Jurkat, Clone E6-1 (cell line): ENCODE data around the gene TOX3.

Experiments
- DNase-seq: peaks from one replicate; pipeline ENCODE4 v3.0.0-alpha.2; 2011; ENCODE audit warnings: low read depth, low spot score
- H3K4me3 ChIP-seq: 2 replicates; pipeline ENCODE4 v1.5.1; 2011; ENCODE audit warnings: mild to moderate bottlenecking, low read length, control low read depth, moderate library complexity

Gene TOX3

DNA sequence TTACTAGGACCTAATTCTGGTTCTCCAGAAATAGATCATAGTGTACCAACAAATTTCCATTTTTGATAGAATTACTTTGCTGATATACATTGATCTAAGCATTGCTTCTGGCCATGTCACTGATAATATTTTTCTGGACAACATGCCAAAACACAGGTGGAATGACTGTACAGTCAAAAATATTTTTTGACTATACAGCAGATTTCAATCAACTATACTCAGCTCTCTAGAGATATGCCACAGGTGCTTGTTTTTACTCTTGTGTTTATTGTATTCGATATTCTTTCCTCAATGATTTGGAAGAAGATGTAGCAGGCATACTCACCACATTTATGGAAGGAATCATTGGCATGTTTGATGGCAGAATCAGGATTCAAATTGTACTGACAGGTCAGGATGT, 21.6 kb upstream of the TOX3 start:
- no peak for DNase-seq
- H3K4me3 ChIP-seq: no peak overlapping the region

DNA sequence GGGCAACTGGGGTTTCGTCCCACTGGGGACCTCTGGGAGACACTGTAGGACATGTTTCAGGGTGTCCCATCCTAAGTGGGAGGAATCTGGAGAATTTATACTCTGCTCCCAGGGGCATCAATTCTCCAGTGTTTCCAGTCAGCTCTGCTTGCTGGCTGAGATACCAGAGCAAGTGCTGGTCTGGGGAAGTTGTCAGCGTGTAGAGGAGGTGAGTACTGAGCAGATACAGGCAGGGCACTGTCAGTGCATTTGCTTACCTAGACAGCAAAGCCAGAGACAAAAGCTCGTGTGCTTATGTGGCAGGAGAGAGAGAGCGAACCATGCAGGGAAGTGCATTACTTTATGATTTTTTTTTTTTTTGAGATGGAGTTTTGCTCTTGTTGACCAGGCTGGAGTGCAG, 20.2 kb upstream of the TOX3 start:
- no peak for DNase-seq
- H3K4me3 ChIP-seq: no peak overlapping the region

DNA sequence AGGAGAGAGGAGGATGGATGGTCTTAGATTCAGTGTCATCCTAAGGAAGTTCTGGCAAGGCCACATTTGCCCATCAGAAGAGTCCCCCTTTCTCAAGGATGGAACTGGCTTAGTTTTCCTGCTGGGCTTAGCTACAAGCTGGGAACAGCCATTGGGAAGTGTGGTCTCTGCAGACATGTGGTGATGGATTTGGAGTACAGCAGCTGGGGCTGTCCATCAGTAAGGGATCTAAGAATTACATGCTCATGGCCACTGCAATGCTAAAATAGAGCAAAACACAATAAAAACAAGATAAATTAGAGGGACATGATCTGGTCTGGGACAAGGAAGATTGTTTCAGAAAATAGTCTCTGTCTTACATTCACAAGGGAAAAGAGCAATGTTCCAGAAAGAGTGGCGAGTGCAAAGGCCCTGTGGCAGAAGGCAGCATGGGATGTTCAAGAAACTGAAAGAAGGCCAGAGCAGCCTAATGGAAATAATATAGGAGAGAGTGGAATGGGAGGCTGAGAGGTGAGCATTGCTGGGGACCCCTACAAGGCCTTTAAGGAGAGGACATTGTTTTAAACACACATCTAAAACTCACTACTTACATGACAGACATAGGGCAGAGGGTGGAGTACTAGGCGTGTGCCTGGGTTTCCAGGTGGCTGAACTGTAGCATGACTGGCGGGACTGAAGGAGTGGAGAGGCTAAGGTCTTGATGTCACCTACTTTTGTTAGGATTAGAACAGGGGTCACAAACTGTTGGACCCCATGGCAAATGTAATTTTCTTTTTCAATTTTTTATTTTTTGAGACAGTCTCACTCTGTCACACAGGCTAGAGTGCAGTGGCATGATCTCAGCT, 17.0 kb upstream of the TOX3 start:
- no peak overlapping the region for H3K4me3 ChIP-seq
- no peak for DNase-seq

DNA sequence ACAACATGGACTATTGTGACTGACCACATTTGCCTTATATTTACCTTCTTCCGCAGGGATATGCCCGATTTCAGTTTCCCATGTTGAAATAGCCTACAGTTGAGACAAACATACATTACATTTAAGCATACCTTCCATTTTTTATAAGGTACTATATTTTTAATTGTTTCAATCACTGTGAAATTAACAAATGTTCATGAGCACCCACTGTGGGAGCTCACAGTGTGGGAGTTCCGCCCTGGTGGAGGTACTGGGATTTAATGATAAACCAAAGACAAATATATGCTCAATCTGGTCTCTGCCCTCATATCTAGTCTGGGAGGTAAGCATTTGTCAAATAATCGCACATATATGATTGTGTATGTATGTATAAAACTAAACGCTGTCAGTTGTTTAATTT, 15.8 kb upstream of the TOX3 start:
- no peak overlapping the region for H3K4me3 ChIP-seq
- no peak for DNase-seq

DNA sequence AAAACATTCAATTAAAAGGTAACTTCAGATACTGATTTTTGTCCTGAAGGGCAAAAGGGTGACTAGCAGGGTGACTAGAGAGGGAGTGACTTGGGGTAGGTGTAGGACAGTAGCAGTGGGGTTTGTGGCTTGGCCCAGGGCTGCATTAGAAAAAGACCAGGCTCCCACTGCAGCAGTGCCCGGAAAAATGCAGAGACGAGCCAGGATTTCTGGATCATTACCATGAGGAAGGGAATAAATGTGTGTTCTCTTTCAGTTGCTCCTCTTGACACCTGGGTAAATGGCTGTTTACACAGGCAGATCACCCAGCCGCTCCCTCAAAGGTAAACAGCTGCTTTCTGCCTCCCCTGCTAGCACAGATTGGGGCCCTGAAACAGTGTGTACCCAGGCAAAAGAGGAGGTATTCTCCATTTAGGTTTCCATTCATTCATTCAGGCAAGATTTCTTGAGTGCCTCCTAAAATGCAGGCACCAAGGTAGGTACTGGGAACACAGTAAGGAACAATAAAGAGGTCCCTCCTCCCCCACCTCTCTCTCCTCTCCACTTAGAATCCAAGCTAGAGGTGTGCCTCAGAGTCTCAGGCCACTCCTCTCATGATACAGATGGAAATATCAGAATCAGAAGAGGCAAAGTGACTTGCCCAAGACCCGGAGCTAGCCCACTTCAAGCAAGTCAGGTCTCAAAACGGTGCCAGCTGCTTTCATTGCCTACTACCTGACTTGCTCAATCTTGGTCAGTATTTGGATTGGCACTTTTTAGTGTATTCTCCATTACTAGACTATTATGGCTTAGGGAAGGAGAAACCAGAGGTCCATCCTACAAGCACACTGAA, 15.2 kb upstream of the TOX3 start:
- DNase-seq: no peak
- no peak overlapping the region for H3K4me3 ChIP-seq

DNA sequence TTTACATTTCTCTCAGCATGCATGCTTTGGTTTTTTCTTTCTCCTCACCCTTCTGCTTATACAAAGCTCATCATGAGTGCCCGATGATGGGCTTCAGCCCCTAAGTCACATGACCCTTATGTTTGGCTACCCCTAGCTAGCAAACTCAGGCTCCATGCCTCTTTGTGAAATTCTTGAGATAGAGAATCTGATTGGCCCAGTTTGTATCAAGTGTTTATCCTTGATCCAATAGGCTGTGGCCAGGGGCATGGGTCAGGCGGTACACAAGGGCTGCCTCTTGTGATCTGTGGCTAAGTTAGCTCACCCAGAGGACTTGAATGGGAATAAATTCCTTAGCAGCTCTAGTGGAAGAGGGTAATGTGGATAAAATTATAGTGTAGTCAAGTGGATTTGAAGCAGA, 11.5 kb upstream of the TOX3 start:
- no peak overlapping the region for H3K4me3 ChIP-seq
- DNase-seq: no peak

DNA sequence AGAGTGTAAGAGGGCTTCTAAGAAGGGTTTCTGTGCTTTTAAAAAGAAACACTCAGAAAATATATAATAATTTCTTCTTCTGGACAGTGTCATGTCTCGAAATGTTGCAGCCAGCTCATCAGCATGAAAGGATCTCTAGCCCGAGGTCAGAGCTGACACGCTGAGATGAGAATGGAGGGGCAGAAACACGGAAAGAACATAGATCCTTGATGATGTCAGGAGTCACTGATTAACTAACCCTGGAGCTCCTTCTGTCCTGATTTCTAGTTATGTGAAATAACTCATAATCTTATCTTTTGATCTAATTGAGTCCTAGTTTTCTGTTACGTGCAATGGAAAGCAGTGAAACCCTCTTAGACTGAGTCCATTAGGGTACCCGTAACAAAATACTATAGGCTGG, 10.3 kb upstream of the TOX3 start:
- H3K4me3 ChIP-seq: no peak overlapping the region
- DNase-seq: no peak

DNA sequence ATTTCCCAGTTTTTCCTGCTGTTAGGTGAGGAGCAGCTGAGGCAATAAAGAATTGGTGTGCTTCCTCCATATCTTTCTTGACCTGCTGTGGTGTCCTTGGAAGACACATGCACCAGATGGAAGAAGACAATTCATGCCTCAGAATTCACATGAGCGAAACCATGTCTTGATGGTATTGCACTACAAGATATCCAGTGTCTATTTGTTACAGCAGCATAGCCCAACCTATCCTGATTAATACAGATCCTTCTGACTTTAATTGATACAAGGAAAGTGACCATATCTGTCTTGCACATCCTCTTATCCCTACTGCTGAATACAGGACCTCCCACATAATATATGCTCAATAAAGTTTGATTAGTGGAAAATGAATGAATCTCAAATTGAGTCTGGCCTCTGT, 9.1 kb upstream of the TOX3 start:
- no peak for DNase-seq
- H3K4me3 ChIP-seq: no peak overlapping the region

DNA sequence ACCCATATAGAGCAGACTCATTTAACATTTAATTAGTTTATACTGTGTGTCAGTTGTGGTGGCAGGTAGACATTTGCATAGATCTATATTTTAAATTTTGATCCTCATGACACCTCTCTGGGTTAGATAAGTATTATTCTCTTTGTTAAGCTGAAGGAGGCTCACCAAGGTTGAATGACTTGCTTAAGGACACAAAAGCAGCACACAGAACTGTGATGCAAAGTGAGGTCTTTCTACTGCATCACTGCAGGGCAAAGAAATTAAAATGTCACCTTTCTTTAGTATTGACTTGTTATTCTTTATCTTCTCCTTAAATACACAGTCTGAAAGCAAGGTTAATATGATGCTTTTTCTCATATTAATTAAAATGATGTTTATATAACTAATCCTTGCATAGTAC, 8.6 kb upstream of the TOX3 start:
- no peak overlapping the region for H3K4me3 ChIP-seq
- DNase-seq: no peak

DNA sequence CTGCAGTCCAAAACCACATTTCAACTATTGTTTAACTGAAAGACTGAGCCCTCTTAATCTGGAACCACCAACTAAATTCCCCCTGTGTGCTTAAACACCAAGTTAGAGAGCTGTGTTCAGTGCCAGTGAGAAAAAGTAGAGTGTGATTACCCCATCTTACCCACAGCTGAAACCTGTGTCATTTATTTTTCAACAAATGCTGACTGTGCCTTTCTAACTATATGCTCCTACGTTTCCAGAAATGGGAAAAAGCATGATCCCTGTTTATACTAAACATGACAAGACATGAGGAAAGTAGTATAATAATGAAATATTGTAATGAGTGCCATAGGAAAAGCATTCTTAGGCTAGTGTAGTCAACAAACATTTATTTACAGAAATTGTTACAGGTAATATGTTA, 7.4 kb upstream of the TOX3 start:
- H3K4me3 ChIP-seq: no peak overlapping the region
- DNase-seq: no peak

DNA sequence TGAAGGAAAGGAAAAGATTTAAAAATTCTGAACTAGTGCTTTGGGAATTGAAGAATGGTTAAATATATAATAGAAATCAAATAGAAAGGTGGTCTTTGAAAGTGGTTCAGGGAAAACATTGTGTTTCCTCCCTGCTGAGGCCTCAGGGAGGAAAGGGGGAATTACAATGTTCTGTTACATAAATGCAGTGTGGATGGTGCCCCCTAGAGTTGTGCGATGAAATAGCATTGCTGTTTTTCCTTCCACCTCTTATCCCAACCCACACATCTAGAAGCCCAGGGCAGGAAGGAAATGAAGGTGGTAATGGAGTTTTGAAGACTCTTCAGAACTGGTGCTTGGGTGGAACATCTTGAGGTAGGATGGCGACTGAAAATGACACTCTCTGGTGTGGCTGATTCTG, 6.4 kb upstream of the TOX3 start:
- no peak overlapping the region for H3K4me3 ChIP-seq
- no peak for DNase-seq

DNA sequence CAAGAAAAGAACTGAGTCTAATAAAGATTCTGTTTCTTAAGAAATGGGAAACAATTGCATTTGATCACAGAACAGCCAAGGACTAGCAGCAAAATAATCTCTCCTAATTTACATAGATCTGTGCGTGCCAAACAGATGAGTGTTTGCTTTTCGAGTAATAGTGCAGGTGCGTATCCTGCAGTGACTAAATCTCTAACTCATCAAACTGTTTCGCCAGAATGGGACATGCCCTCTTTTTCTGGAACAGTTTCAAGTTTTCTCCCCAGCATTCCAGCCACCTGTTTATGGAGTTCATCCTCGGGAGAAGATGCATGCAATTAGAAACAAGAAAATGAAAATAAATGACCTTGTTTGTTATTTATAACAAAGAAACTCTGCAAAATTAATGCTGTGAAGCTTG, 5.7 kb upstream of the TOX3 start:
- H3K4me3 ChIP-seq: no peak overlapping the region
- DNase-seq: no peak

DNA sequence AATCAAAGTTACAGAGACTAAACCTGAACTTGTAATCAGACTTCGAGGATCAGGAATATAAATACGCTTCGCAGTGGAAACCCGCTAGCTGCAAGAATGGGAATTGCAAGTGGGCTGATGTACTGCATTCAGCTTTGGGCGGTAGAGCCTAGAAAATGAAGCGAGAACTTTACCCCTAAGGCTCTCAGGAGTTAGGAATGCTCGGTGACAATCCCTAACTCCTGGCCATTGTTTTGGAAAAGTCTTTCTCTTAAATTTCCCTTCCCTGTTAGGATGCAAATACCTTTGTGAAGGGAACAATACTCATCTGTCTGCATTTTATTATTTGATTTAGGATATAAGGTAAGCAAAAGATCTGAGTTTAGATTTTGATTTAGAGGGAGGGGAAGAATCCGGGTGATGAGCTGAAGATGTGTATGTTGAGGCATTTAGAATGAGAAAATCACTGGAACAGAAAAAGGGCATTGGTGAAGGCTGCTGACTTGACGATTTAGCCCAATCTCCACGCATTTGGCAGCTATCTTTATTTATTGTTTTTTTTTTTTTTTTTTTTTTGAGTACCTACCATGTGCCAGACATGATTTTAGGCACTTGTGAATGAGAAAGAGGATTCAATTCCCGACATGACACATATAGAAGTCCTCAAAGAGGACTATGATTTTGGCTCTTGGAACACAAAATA, 2.2 kb upstream of the TOX3 start:
- no peak for DNase-seq
- H3K4me3 ChIP-seq: no peak overlapping the region

DNA sequence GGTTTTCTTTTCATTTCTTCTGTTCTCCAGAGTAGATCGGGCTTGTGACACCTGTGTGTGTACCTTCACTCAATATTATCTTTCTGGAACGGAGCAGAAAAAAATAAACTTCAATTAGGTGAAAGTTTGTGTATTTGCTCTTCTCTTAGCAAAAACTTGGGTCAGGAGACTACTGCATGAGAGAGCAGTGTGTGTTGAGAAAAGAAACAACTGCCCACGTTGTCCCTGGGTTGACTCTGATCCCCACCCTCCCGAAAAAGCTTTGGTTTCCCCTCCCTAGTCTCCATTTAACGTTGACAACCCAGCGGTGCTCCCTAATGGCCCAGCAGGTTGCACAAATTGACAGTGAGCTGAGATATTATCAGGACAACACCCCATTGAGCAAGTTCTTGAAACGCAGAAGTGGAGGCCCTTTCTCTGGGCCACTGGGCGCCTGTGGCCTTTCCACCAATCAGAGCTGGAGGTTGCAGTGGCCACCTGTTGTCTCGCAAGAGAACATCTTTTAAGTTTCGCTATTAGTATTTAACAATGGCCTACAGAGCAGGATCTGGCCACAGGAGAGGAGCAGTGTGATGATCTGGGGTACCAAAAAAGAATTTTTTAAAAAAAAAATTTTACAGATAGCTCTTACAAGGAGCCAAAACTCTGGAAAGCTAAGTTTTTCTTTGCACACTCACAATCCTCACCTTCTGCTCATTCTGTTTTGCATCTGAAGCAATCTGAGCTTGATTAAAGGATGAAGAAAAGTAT, 1.5 kb upstream of the TOX3 start:
- H3K4me3 ChIP-seq: no peak overlapping the region
- no peak for DNase-seq

DNA sequence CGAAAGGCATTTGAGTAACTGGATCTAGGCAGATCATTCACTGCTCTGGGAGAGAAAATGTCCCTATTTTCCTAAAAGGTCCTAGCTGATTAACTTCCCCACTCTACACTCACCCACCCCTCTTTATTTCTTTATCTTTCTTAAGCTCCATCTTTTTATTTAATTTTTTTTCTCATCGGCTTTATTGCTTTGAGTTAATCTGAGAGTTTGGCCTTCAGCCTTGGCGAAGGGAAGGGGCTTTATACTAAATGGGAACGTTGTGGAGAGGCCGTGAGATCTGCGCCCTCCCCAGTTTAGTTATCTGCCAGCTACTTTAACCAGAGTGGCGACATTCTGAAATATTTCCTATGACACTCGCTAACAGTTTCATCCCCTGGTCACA, 882 bp upstream of the TOX3 start:
- no peak overlapping the region for H3K4me3 ChIP-seq
- no peak for DNase-seq

DNA sequence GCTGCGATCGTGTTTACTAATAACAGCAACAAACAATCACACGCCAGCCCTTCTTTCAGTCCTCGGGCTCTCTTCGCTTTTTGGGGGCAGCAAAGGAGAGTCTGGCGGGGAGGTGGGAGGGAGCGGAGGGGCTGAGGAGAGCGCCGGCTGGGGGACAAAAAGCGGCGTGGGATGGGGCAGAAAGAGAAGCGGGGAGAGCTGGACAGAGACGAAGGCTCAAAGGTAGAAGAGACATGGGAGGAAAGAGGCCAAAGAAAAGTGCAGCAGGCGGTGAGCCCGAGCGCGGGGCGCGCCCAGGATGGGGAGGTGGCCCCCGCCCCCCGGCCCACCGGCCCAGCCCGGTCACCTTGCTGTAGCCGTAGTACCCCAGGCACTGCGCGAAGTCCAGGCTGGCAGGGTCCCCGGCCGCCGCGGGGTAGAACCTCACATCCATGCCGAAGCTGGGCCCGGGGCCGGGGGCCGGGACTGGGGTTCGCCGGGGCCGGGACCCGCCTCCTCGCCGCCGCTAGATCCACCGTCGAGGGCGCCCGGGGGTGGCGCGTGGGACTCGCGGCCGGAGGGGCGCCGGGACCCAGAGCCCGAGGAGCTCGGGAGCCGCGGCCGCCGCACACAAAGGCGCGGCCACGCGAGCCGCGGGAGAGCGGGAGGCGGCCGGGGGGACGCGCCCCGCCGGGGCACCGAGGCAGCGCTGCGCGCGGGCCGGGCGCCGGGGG, 496 bp downstream of the TOX3 start:
- H3K4me3 ChIP-seq: no peak overlapping the region
- DNase-seq: no peak

DNA sequence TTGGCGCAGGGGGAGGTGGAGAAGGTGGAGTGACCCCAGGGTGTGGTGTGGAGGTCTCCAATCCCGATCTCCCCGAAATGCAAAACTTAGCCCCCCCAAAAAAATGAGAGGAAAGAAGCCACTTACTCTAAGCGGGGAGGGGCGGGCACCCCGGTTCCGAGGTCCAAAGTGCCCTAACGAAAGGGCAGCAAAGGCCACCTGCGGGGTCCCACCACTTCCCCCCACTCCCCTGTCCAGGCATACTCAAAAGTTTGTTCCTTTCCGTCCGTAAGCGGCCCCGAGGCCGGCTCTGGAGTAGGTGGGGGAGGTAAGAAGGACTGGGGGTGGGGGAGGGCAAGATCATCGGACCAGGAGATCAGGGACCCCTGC, 1.1 kb downstream of the TOX3 start:
- H3K4me3 ChIP-seq: no peak overlapping the region
- DNase-seq: no peak

DNA sequence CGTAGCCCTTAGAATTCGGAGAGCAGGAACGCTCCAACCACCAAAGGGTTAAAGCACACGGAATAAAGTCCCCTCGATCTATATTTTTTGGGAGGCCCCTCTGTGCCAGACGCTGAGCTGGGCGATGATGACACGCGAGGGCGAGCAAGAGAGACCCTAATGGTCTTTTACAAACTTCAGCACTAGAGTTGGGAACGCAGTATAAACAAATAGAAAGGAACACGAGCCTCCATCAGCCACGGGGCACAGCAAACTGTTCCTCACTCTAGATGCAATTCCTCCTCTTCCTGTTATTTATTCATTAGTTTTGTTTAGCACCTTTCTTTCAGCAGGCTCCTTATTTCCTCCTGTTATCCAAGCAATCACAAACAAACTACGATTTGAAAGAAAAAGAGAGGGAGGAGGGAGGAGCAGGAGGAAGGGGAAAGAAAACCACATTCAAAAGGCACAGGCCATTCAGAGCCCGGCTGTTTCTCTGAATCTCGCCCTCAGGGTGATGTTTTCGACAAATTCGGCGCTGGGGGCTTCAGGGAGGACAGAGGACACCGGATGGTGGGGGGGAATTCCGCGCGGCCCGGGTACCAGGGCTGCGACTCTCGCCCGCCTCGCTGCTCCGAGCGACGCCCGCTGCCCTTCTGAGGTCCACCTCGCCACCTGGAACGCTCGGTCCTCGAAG, 1.6 kb downstream of the TOX3 start:
- no peak for DNase-seq
- no peak overlapping the region for H3K4me3 ChIP-seq
